Astrocyte (in vitro differentiated cells and primary cell): ENCODE measurements around the gene SREBF1.

Experiments
- EZH2 ChIP-seq: IDR thresholded peaks from 2 replicates; pipeline ENCODE4 v1.6.1; 2012; ENCODE audit warnings: mild to moderate bottlenecking, low read length, inconsistent platforms; ENCODE audit not compliant: insufficient read depth
- TF ChIP-seq, protein P1 (sequence below): IDR thresholded peaks from 2 replicates; pipeline ENCODE4 v1.5.1; 2011; ENCODE audit warnings: low read depth, mild to moderate bottlenecking, inconsistent platforms, low read length, moderate library complexity; ENCODE audit not compliant: insufficient read depth

DNA sequence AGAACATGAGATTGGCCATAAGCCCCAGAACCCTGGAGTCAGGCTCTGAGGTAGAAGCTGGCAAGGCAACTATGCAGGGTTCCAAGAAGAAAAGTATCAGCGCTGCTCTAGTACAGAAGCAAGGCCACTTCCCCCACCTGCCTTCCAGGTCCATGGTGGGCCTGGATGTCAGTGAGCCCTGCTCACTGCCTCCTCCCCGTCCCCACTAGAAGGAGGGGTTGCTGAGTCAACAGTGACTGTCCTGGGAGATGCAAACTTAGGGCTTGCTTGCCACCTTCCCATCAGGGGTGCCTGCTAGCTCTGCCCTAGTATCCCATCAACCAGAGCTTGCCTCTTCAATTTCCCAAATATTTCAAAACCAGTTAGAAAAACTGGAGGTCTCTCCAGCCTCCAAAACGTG is 29.6 kb upstream of the SREBF1 start:
- TF ChIP-seq EZH2, result no peak
- TF ChIP-seq, protein P1, sequence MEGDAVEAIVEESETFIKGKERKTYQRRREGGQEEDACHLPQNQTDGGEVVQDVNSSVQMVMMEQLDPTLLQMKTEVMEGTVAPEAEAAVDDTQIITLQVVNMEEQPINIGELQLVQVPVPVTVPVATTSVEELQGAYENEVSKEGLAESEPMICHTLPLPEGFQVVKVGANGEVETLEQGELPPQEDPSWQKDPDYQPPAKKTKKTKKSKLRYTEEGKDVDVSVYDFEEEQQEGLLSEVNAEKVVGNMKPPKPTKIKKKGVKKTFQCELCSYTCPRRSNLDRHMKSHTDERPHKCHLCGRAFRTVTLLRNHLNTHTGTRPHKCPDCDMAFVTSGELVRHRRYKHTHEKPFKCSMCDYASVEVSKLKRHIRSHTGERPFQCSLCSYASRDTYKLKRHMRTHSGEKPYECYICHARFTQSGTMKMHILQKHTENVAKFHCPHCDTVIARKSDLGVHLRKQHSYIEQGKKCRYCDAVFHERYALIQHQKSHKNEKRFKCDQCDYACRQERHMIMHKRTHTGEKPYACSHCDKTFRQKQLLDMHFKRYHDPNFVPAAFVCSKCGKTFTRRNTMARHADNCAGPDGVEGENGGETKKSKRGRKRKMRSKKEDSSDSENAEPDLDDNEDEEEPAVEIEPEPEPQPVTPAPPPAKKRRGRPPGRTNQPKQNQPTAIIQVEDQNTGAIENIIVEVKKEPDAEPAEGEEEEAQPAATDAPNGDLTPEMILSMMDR, result no peak
